Keratinocyte (primary cell): Measurements from ENCODE around the gene KTN1. TPM values are rescaled to one million over a fixed set of nuclear protein-coding genes. Genes with fewer than 3 reads are reported as not detected.
A peak's percentile ranks its signal among the peaks of the same experiment; 100 is the strongest.

Source experiments
- DNase-seq: peaks from one replicate; pipeline ENCODE4 v3.0.0-alpha.2; 2011; ENCODE audit warnings: low read depth, missing footprints, low spot score
- FAIRE-seq: peaks from 2 replicates; lab custom pipeline; 2011; peaks lifted over from hg19 to GRCh38; lab: Jason Lieb, UNC
- H2AFZ ChIP-seq: 2 replicates; pipeline ENCODE4 v1.6.0; 2012; ENCODE audit warnings: low read length, control low read depth, inconsistent platforms; ENCODE audit not compliant: control insufficient read depth
- H3K27ac ChIP-seq: 2 replicates; pipeline ENCODE4 v1.5.1; 2011; ENCODE audit warnings: low read length; ENCODE audit not compliant: control insufficient read depth, insufficient read depth
- H3K27me3 ChIP-seq: 3 replicates; pipeline ENCODE4 v1.6.0; 2011; ENCODE audit warnings: low read length; ENCODE audit not compliant: control insufficient read depth, insufficient read depth; ENCODE audit errors: extremely low read depth
- H3K36me3 ChIP-seq, 2 experiments: 2 replicates in 1 of 2; 3 replicates in 1 of 2; pipeline ENCODE4 v1.5.1; 2011; ENCODE audit warnings: low read length in 2 of 2, mild to moderate bottlenecking in 1 of 2; ENCODE audit not compliant: control insufficient read depth in 2 of 2, insufficient read depth in 2 of 2; ENCODE audit errors: extremely low read depth in 1 of 2
- H3K4me1 ChIP-seq: 3 replicates; pipeline ENCODE4 v1.5.1; 2011; ENCODE audit warnings: low read length; ENCODE audit not compliant: control insufficient read depth, insufficient read depth; ENCODE audit errors: extremely low read depth
- H3K4me2 ChIP-seq: 3 replicates; pipeline ENCODE4 v1.6.0; 2011; ENCODE audit warnings: low read depth, low read length; ENCODE audit not compliant: control insufficient read depth, insufficient read depth; ENCODE audit errors: extremely low read depth
- H3K4me3 ChIP-seq, 3 experiments: fragments of 200-600 bp in 1 of 3; sonication (generic) in 1 of 3; 2 replicates in 2 of 3; 3 replicates in 1 of 3; pipeline ENCODE4 v1.5.1; 2011 to 2016; ENCODE audit warnings: low read length in 3 of 3, mild to moderate bottlenecking in 3 of 3, control low read depth in 2 of 3, inconsistent platforms in 1 of 3, low read depth in 1 of 3, mixed read lengths in 1 of 3, mixed run types in 1 of 3, moderate library complexity in 1 of 3; ENCODE audit not compliant: control insufficient read depth in 2 of 3, insufficient read depth in 2 of 3; ENCODE audit errors: extremely low read depth in 1 of 3
- H3K79me2 ChIP-seq: 2 replicates; pipeline ENCODE4 v1.6.0; 2012; ENCODE audit warnings: low read length; ENCODE audit not compliant: control insufficient read depth, insufficient read depth
- H3K9ac ChIP-seq: 3 replicates; pipeline ENCODE4 v1.6.0; 2011; ENCODE audit warnings: low read length; ENCODE audit not compliant: control insufficient read depth, insufficient read depth; ENCODE audit errors: extremely low read depth
- H3K9me1 ChIP-seq: 3 replicates; pipeline ENCODE4 v1.6.0; 2011; ENCODE audit warnings: low read length; ENCODE audit not compliant: control insufficient read depth, insufficient read depth; ENCODE audit errors: extremely low read depth
- H3K9me3 ChIP-seq: 2 replicates; pipeline ENCODE4 v1.5.1; 2012; ENCODE audit warnings: low read depth, low read length; ENCODE audit not compliant: control insufficient read depth
- H4K20me1 ChIP-seq: 3 replicates; pipeline ENCODE4 v1.6.0; 2011; ENCODE audit warnings: low read length; ENCODE audit not compliant: control insufficient read depth, insufficient read depth; ENCODE audit errors: extremely low read depth
- CTCF ChIP-seq, 3 experiments: IDR thresholded peaks in 1 of 3; conservative IDR thresholded peaks in 1 of 3; optimal IDR thresholded peaks in 1 of 3; 2 replicates in 2 of 3; 3 replicates in 1 of 3; pipeline versions ENCODE3 to v1.5.1; 2011; ENCODE audit warnings: low read length in 3 of 3, mild to moderate bottlenecking in 3 of 3, moderate library complexity in 2 of 3, control low read depth in 1 of 3, inconsistent platforms in 1 of 3; ENCODE audit not compliant: insufficient read depth in 2 of 3; ENCODE audit errors: extremely low read depth in 1 of 3
- EZH2 ChIP-seq: IDR thresholded peaks from one replicate; pipeline ENCODE4 v1.6.1; 2012; ENCODE audit warnings: inconsistent platforms, mild to moderate bottlenecking, low read length, moderate library complexity
- dilution Hi-C: fragments of 300-500 bp; cut with MboI; formaldehyde crosslinking; loops from one replicate; pipeline ENCODE4 v1.7.0; 2020; ENCODE audit warnings: low sequenced_read_pairs; ENCODE audit not compliant: extremely low pct_ligation_motif_present
- polyA plus RNA-seq, 5 experiments: library from polyadenylated mRNA; depleted of rRNA in 3 of 5; stranded (reverse) in 3 of 5; stranded (forward) in 1 of 5; unstranded in 1 of 5; fragments of >200 nt; gene quantifications; 1 replicate in 1 of 5; 2 replicates in 3 of 5; 3 replicates in 1 of 5; pipeline versions ENCODE4 v1.2.1 to v1.2.3, GENCODE V29; 2011 to 2012; ENCODE audit warnings: missing spikeins in 2 of 5, low read depth in 1 of 5, low replicate concordance in 1 of 5

The KTN1 gene
- polyA plus RNA-seq, 1 donor (not counting 4 experiments of a cell fraction or from before 2014, with no cell fraction given), result 121 TPM

GRCh38 chr14:55609681-55610080, 29.7 kb downstream of the KTN1 start:
- H3K4me2 ChIP-seq, result peak overlapping the region; percentile 17
- H4K20me1 ChIP-seq, result peaks cover 6% of the 10 kb centered on the region
- FAIRE-seq (no peak), DNase-seq (no peak)
- no peak overlapping the region for H2AFZ ChIP-seq
- H3K79me2 ChIP-seq, result peaks cover 85% of the 10 kb centered on the region
- H3K9me1 ChIP-seq, result no peaks in the 10 kb centered on the region
- no peaks in the 10 kb centered on the region for H3K9me3 ChIP-seq
- peaks cover 4 to 5% of the 10 kb centered on the region in 2 experiments for H3K36me3 ChIP-seq
- peaks cover 32% of the 10 kb centered on the region for H3K4me1 ChIP-seq
- H3K9ac ChIP-seq, result no peak overlapping the region
- no peak overlapping the region for H3K27ac ChIP-seq
- dilution Hi-C loops, result no loop called here
- H3K4me3 ChIP-seq, result no peak overlapping the region
- TF ChIP-seq CTCF (optimal IDR thresholded peaks at IDR 0.05 in 1 of 3, IDR thresholded peaks at IDR 0.05 in 1 of 3, conservative IDR thresholded peaks at IDR 0.05 in 1 of 3; ENCODE audit: extremely low read depth in 1 of 3, insufficient read depth in 2 of 3, low read length in 3 of 3), result no peak
- TF ChIP-seq EZH2, result no peak
- no peaks in the 10 kb centered on the region for H3K27me3 ChIP-seq

- Histone ChIP-seq H3K9me3 (no peaks in the 10 kb centered on the region), H3K27me3 (no peaks in the 10 kb centered on the region), H3K4me1 (peaks cover 27% of the 10 kb centered on the region), H3K79me2 (peaks cover 77% of the 10 kb centered on the region), H3K27ac (no peak overlapping the region), H3K4me3 (no peak overlapping the region), H3K9me1 (no peaks in the 10 kb centered on the region), H2AFZ (no peak overlapping the region), H3K36me3 (peaks cover 5 to 6% of the 10 kb centered on the region in 2 experiments), H4K20me1 (peaks cover 6% of the 10 kb centered on the region), H3K9ac (no peak overlapping the region), H3K4me2 (no peak overlapping the region)
- DNase-seq (no peak), FAIRE-seq (no peak)
- no peak for TF ChIP-seq CTCF (optimal IDR thresholded peaks at IDR 0.05 in 1 of 3, IDR thresholded peaks at IDR 0.05 in 1 of 3, conservative IDR thresholded peaks at IDR 0.05 in 1 of 3; ENCODE audit: extremely low read depth in 1 of 3, insufficient read depth in 2 of 3, low read length in 3 of 3)
- dilution Hi-C loops, result no loop called here
Measured at GRCh38 chr14:55610713-55611370, 30.8 kb downstream of the KTN1 start.
